Measurements from ENCODE around the gene ALKBH3. TPM values are rescaled to one million over a fixed set of nuclear protein-coding genes. Genes with fewer than 3 reads are reported as not detected.

The ALKBH3 gene
- total RNA-seq, 1 experiment from 2014 or later = 18.8 TPM

- Histone ChIP-seq H2AK5ac (ENCODE audit: insufficient read length, low read length) (no peak overlapping the region), H3T11ph (ENCODE audit: low read length) (no peak overlapping the region), H3K27ac (ENCODE audit: insufficient read length, low read depth, low read length) (no peak overlapping the region), H4K8ac (replicated peaks; ENCODE audit: insufficient read length, low read depth, low read length) (no peak overlapping the region), H2BK12ac (ENCODE audit: insufficient read length, low read depth, low read length) (no peak overlapping the region), H3K23ac (ENCODE audit: insufficient read length, low read depth, low read length) (no peak overlapping the region), H4K20me1 (ENCODE audit: control insufficient read depth, insufficient read depth, insufficient read length) (no peaks in the 10 kb centered on the region), H3K18ac (ENCODE audit: insufficient read length, low read depth, low read length) (no peak overlapping the region), H3K9me3 (ENCODE audit: control insufficient read depth, low read depth, low read length) (no peaks in the 10 kb centered on the region), H2BK120ac (ENCODE audit: low read depth, low read length, poor library complexity, severe bottlenecking) (no peak overlapping the region), H3K79me1 (ENCODE audit: insufficient read depth, low read depth, low read length, poor library complexity, severe bottlenecking) (no peaks in the 10 kb centered on the region), H3K9ac (ENCODE audit: extremely low read depth, insufficient read length, low read length) (no peak overlapping the region), H3K23me2 (ENCODE audit: insufficient read length, low read depth, low read length, poor library complexity, severe bottlenecking) (peaks cover 13% of the 10 kb centered on the region), H4K5ac (ENCODE audit: insufficient read length, low read depth, low read length) (no peak overlapping the region), H3K79me2 (ENCODE audit: insufficient read depth, low read length) (no peaks in the 10 kb centered on the region), H3K4me1 (ENCODE audit: insufficient read depth, low read length) (no peaks in the 10 kb centered on the region), H2BK5ac (ENCODE audit: insufficient read length, low read length) (no peak overlapping the region), H3K14ac (ENCODE audit: insufficient read depth, low read length) (no peak overlapping the region), H3K4me2 (ENCODE audit: insufficient read depth, insufficient read length, low read length) (no peak overlapping the region), H4K91ac (ENCODE audit: insufficient read length, low read depth, low read length) (no peak overlapping the region), H3K4ac (ENCODE audit: low read depth, low read length) (no peak overlapping the region), H3K27me3 (ENCODE audit: insufficient read depth, low read length) (peaks cover 22% of the 10 kb centered on the region), H2BK15ac (ENCODE audit: low read depth, low read length) (no peak overlapping the region), H3K56ac (ENCODE audit: insufficient read length, low read depth, low read length) (no peak overlapping the region), H2BK20ac (ENCODE audit: low read depth, low read length, poor library complexity, severe bottlenecking) (no peak overlapping the region), H2AFZ (ENCODE audit: low read length) (no peak overlapping the region)
- peaks cover 44 to 52% of the 10 kb centered on the region in 2 experiments for H3K4me1 Mint-ChIP-seq
- H3K36me3 Mint-ChIP-seq (ENCODE audit: insufficient read depth in 1 of 3, low read depth in 3 of 3) = peaks cover 0 to 3% (median 0%) of the 10 kb centered on the region in 3 experiments; a peak in 2 of 7 replicates
- H3K9me3 Mint-ChIP-seq = peaks cover 3% of the 10 kb centered on the region in 2 experiments; a peak in 2 of 5 replicates
- WGBS (ENCODE audit: extremely low coverage, insufficient read length, low lambda C conversion rate) = no CpG with 5 or more reads among the region's 9 CpGs
- peak overlapping the region in 1 of 3 experiments; percentile 1; a peak in 1 of 7 replicates for H3K27ac Mint-ChIP-seq
- H3K27me3 Mint-ChIP-seq (ENCODE audit: low read depth) = peaks cover 46% of the 10 kb centered on the region
- peak overlapping the region in 1 of 2 experiments; percentile 49; a peak in 2 of 5 replicates for H3K4me3 Mint-ChIP-seq
- peak; percentile 71 for DNase-seq
- TF ChIP-seq, protein P1, sequence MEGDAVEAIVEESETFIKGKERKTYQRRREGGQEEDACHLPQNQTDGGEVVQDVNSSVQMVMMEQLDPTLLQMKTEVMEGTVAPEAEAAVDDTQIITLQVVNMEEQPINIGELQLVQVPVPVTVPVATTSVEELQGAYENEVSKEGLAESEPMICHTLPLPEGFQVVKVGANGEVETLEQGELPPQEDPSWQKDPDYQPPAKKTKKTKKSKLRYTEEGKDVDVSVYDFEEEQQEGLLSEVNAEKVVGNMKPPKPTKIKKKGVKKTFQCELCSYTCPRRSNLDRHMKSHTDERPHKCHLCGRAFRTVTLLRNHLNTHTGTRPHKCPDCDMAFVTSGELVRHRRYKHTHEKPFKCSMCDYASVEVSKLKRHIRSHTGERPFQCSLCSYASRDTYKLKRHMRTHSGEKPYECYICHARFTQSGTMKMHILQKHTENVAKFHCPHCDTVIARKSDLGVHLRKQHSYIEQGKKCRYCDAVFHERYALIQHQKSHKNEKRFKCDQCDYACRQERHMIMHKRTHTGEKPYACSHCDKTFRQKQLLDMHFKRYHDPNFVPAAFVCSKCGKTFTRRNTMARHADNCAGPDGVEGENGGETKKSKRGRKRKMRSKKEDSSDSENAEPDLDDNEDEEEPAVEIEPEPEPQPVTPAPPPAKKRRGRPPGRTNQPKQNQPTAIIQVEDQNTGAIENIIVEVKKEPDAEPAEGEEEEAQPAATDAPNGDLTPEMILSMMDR (conservative IDR thresholded peaks at IDR 0.05) = peak; percentile 64
Observed at GRCh38 chr11:43947003-43947500, 66.4 kb downstream of the ALKBH3 start.

Measured in H9 (cell line).